ENCODE measurements around the gene NAA25. TPM values are rescaled to one million over a fixed set of nuclear protein-coding genes. Genes with fewer than 3 reads are reported as not detected.

Gene NAA25
- polyA plus RNA-seq, 1 donor from 2014 or later, result 30.7 TPM

GRCh38 chr12:112025808-112026375 lies 82.7 kb downstream of the NAA25 start:
- H3K9me3 ChIP-seq (ENCODE audit: low read length), result no peaks in the 10 kb centered on the region
- no peaks in the 10 kb centered on the region for H3K27me3 ChIP-seq (ENCODE audit: insufficient read depth, low read depth, low read length)
- no peak overlapping the region for H3K4me2 ChIP-seq (ENCODE audit: low read length)
- H3K27ac ChIP-seq (ENCODE audit: low read length), result no peak overlapping the region
- H4K20me1 ChIP-seq (ENCODE audit: insufficient read depth), result no peaks in the 10 kb centered on the region
- H3K9ac ChIP-seq (ENCODE audit: low read length), result no peak overlapping the region
- no peak overlapping the region for H3K4me3 ChIP-seq (ENCODE audit: low read length)
- TF ChIP-seq RAD21 (conservative IDR thresholded peaks at IDR 0.05) (no peak), POLR2AphosphoS5 (IDR thresholded peaks at IDR 0.05) (no peak), SMC3 (conservative IDR thresholded peaks at IDR 0.05; ENCODE audit: poor library complexity) (no peak), TAF1 (IDR thresholded peaks at IDR 0.05; ENCODE audit: low read depth) (no peak), MXI1 (conservative IDR thresholded peaks at IDR 0.05; ENCODE audit: poor library complexity, severe bottlenecking) (no peak), EZH2 (IDR thresholded peaks at IDR 0.05; ENCODE audit: borderline replicate concordance, insufficient read depth, low read length, poor library complexity, severe bottlenecking) (no peak), REST (IDR thresholded peaks at IDR 0.05; ENCODE audit: borderline replicate concordance) (no peak)
- H2AFZ ChIP-seq (ENCODE audit: low read depth, low read length), result no peak overlapping the region
- H3K79me2 ChIP-seq (replicated peaks; ENCODE audit: insufficient read depth, low read length), result no peaks in the 10 kb centered on the region
- no peaks in the 10 kb centered on the region for H3F3A ChIP-seq (ENCODE audit: insufficient read depth, low read length, poor library complexity, severe bottlenecking)
- H3K9me2 ChIP-seq (ENCODE audit: insufficient read depth, low read length), result no peaks in the 10 kb centered on the region
- peaks cover 8% of the 10 kb centered on the region for H3K36me3 ChIP-seq (ENCODE audit: insufficient read depth, low read length)

- Histone ChIP-seq H3K4me3 (ENCODE audit: low read length) (no peak overlapping the region), H3K27ac (ENCODE audit: low read length) (no peak overlapping the region), H2AFZ (ENCODE audit: low read depth, low read length) (no peak overlapping the region), H3K27me3 (ENCODE audit: insufficient read depth, low read depth, low read length) (no peaks in the 10 kb centered on the region), H3K9me2 (ENCODE audit: insufficient read depth, low read length) (no peaks in the 10 kb centered on the region), H3K9ac (ENCODE audit: low read length) (no peak overlapping the region), H3F3A (ENCODE audit: insufficient read depth, low read length, poor library complexity, severe bottlenecking) (no peaks in the 10 kb centered on the region), H3K79me2 (replicated peaks; ENCODE audit: insufficient read depth, low read length) (peaks cover 6% of the 10 kb centered on the region), H3K36me3 (ENCODE audit: insufficient read depth, low read length) (peaks cover 8% of the 10 kb centered on the region), H3K9me3 (ENCODE audit: low read length) (no peaks in the 10 kb centered on the region), H3K4me2 (ENCODE audit: low read length) (no peak overlapping the region), H4K20me1 (ENCODE audit: insufficient read depth) (peaks cover 3% of the 10 kb centered on the region)
- TF ChIP-seq POLR2AphosphoS5 (IDR thresholded peaks at IDR 0.05) (no peak), CTCF (IDR thresholded peaks at IDR 0.05; ENCODE audit: poor library complexity, severe bottlenecking) (no peak), SMC3 (conservative IDR thresholded peaks at IDR 0.05; ENCODE audit: poor library complexity) (no peak), TAF1 (IDR thresholded peaks at IDR 0.05; ENCODE audit: low read depth) (no peak), EP300 (conservative IDR thresholded peaks at IDR 0.05; ENCODE audit: poor library complexity, severe bottlenecking) (no peak), REST (IDR thresholded peaks at IDR 0.05; ENCODE audit: borderline replicate concordance) (no peak), RAD21 (conservative IDR thresholded peaks at IDR 0.05) (no peak), EZH2 (IDR thresholded peaks at IDR 0.05; ENCODE audit: borderline replicate concordance, insufficient read depth, low read length, poor library complexity, severe bottlenecking) (no peak), MXI1 (conservative IDR thresholded peaks at IDR 0.05; ENCODE audit: poor library complexity, severe bottlenecking) (no peak)
Measured at GRCh38 chr12:112023759-112024396, 84.7 kb downstream of the NAA25 start.
